HEK293 (cell line): ENCODE data around the gene PDIA3.

Source experiments
- YY1 ChIP-seq: fragments of 450-650 bp; formaldehyde crosslinking; IDR thresholded peaks from 2 replicates; pipeline ENCODE4 v1.5.1; 2018; ENCODE audit warnings: missing biosample characterization, missing genetic modification characterization
- ZBTB7A ChIP-seq: fragments of 450-650 bp; formaldehyde crosslinking; IDR thresholded peaks from 2 replicates; pipeline ENCODE4 v1.5.1; 2016; ENCODE audit warnings: low read depth, missing biosample characterization, missing genetic modification characterization
- ZFP37 ChIP-seq: fragments of 450-650 bp; formaldehyde crosslinking; IDR thresholded peaks from 2 replicates; pipeline ENCODE4 v1.5.1; 2016; ENCODE audit warnings: missing biosample characterization, missing genetic modification characterization
- ZNF274 ChIP-seq, 2 experiments: fragments of 200-500 bp in 1 of 2; fragments of 450-650 bp in 1 of 2; sonication (Bioruptor generic) in 1 of 2; formaldehyde crosslinking in 1 of 2; IDR thresholded peaks; 2 replicates each; pipeline versions ENCODE4 v1.5.1 to v1.6.1; 2014 to 2016; ENCODE audit warnings: borderline replicate concordance in 1 of 2, inconsistent platforms in 1 of 2, low read length in 1 of 2, missing biosample characterization in 1 of 2, missing genetic modification characterization in 1 of 2
- ZNF324 ChIP-seq: fragments of 450-650 bp; formaldehyde crosslinking; IDR thresholded peaks from 2 replicates; pipeline ENCODE4 v1.5.1; 2016; ENCODE audit warnings: missing biosample characterization, missing genetic modification characterization
- TF ChIP-seq, protein P1 (sequence below): fragments of 450-650 bp; formaldehyde crosslinking; IDR thresholded peaks from 2 replicates; pipeline ENCODE4 v1.5.1; 2016; ENCODE audit warnings: missing biosample characterization, missing genetic modification characterization, low read depth

GRCh38 chr15:43723151-43723550, 23.1 kb upstream of the PDIA3 start:
- TF ChIP-seq ZFP37 (tag by site-specific recombination) (no peak), ZBTB7A (tag by site-specific recombination) (no peak), ZNF274 (IDR thresholded peaks at IDR 0.05; ENCODE audit: low read length) (no peak), ZNF274 (tag by site-specific recombination; IDR thresholded peaks at IDR 0.05; ENCODE audit: borderline replicate concordance) (no peak), ZNF324 (tag by site-specific recombination) (no peak), YY1 (tag by site-specific recombination) (no peak)
- TF ChIP-seq, protein P1, sequence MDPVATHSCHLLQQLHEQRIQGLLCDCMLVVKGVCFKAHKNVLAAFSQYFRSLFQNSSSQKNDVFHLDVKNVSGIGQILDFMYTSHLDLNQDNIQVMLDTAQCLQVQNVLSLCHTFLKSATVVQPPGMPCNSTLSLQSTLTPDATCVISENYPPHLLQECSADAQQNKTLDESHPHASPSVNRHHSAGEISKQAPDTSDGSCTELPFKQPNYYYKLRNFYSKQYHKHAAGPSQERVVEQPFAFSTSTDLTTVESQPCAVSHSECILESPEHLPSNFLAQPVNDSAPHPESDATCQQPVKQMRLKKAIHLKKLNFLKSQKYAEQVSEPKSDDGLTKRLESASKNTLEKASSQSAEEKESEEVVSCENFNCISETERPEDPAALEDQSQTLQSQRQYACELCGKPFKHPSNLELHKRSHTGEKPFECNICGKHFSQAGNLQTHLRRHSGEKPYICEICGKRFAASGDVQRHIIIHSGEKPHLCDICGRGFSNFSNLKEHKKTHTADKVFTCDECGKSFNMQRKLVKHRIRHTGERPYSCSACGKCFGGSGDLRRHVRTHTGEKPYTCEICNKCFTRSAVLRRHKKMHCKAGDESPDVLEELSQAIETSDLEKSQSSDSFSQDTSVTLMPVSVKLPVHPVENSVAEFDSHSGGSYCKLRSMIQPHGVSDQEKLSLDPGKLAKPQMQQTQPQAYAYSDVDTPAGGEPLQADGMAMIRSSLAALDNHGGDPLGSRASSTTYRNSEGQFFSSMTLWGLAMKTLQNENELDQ (tag by site-specific recombination), result no peak
